NCI-H2227 (cell line): ENCODE measurements around the gene CECR2.

Experiments
- DNase-seq: peaks from one replicate; lab custom pipeline; 2025; ENCODE audit not compliant: unreplicated experiment; lab: John Stamatoyannopoulos, UW

Gene CECR2

DNA sequence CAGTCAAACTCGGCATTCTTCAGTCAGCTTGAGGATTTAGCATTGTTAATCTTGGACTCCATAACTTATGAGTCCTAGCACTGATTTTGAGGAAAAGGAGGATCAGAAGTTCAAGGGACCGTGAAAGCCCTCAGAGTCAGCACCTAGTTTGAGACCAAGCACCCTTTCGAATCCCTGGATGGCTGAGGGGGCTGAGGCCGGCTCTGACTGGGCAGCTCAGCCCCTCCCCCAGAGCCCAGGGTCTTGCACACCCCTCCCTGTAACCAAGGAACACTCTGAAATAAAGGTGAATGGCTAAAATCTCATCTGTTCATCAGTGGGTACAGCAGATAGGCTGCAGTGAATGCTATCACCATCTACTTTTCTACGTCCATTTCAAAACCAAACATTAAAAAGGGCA lies 221.3 kb downstream of the CECR2 start:
- no peak for DNase-seq

DNA sequence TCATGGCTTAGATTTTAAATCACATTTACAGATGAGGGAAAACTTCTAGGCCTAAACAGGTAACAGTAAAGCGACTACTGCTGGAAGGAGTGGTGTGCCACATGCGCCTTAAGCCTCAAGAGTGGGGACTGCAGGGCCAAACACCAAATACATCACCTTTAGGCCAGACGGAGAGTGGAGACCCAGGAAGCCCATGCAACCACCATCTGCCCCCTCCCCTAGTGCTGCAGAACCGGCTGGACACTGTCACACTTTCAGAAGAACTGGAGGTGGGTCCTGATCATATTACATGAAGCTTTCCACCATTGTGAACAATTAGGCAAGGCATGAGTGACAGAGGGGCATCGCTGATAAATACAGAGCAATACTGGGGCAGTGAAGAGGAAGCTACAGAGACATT lies 222.9 kb downstream of the CECR2 start:
- no peak for DNase-seq

DNA sequence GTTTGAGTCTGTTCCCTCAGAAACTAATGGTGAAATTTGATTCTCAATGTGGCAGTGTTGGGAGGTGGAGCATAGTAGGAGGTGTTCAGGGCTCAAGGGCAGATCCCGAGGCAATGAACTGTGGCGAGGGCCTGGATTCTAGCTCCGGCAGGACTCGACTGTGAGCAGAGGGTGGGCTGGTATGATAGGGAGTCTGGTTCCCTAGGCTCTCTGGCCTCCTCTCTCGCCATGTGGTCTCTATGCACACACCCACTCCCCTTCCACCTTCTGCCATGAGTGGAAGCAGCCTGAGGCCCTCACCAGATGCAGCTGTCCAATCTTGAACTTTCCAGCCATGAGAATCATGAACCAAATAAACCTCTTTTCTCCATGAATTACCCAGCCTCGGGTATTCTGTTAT lies 227.0 kb downstream of the CECR2 start:
- no peak for DNase-seq

DNA sequence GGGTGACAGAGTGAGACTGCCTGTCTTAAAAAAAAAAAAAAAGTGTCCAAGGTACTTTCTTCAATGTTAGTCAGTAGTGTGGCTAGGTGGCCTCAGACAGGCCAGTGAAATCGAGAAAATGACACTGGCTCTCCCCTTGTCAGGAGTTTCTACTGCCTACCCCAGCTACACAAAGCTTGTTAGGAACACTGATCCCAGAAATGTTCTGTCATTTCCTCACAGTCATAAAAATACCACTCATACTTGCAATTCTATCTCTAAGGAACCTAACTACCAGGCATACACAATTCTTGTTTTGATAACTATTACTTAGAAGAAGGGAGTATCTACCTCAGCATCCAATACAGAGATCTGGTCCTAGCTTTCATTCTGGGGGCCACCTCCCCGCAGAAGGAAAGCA lies 228.0 kb downstream of the CECR2 start:
- no peak for DNase-seq

DNA sequence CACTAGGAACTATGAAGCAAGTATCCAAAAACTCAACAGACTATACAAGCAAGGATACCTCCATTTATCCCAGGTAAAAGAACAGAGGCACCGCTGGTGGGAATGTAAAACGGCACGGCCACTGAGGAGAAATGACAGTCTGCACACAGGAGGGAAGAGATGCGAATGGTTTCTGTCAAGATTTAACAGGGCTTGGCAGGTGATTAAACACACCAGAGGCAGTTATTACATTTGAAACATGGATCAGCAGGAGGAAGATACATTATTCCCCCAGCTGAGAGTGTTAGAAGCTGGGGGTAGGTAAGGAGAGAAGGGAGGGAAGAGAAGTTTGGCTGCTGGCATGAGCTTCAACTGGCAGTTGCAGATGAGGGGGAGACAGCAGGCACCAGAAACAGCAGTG lies 229.1 kb downstream of the CECR2 start:
- DNase-seq: no peak

DNA sequence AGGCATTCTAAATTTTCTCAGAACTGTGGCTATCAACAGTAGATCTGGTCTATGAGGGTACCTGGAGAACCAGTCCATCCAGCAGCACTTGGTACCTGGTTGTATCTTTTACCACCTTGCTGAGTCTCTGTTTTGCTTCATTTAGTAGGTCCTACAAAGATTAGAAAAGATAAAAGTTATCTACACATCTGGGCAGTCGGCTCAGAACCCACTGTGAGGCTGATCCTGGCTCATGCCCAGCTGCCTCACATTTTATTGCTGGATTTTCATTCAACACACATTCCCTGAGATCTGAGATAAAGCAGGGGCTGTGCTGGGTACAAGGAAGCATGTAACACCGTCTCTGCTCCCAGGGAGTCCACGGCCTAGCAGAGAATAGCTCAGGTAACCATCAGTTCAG lies 231.8 kb downstream of the CECR2 start:
- no peak for DNase-seq

DNA sequence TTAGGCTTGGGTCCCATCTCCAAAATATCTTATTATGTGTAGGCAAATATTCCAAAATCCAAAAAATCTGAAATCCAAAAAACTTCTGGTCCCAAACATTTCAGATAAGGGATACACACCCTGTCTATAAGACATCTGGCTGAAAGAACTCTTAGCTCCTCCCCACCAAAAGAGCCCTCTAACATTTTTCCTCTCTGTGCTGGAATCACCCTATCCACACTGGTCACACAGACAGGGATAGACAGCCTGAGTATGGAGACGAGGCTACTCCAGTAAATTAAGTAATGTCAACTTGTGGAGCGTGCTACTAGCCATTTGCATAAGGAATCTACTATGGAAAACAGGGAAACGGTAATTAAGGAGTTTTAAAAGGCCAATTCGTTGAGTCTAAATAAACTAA lies 234.4 kb downstream of the CECR2 start:
- no peak for DNase-seq

DNA sequence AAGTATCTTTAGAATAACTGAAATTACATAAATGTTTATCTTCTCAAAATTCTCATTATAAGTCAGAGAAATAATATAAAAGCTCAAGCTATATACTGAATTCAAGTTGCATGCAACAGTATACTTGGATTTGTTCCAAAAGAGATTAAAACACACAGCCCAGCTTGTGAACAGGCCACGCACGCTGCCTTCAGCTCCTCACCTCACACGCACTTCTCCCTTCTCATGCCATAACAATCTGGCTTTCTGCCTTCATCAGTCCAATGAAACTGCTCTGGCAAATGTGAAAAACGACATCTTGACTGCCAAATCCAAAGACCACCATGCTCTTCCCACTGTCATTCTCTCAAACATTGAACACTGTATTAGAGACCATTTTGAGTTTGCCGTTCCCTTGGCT lies 237.2 kb downstream of the CECR2 start:
- no peak for DNase-seq
